ENCODE data around the gene PPP1R9A.

DNA sequence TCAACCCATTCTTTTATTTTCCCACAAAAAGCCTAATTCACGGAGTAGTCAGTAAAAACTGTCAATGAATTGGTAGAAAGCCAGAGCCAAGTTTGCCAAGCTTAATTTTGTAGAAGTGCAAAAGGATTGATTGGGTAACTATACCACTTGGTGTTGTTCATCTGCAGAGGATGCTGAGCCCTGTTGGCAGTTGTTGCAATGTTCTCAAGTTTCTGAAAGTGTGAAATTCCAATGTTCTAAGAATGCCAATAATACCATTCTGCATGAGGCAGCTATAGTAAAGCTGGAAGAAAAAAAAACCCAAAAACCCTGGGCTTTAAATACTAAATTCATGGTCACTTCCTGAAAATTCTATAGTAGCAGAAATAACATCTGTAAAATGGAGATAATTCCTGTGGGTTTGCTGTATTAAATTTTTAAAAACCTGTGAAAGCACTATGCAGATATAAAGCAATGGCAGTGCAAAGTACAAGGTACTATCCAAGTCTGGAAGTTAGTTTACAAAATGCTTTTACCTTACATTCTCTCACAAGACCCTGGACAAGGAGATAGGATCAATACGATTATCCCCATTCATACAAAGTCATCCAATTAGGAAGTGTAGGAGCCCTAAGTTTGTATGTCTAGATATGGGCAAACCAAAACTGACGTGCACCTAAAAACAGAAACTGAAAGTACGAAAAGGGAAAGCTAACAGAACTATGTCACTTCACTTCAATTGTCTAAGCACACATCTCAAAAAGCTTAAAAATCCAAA, 423.0 kb downstream of the PPP1R9A start:
- TF ChIP-seq, protein P1, sequence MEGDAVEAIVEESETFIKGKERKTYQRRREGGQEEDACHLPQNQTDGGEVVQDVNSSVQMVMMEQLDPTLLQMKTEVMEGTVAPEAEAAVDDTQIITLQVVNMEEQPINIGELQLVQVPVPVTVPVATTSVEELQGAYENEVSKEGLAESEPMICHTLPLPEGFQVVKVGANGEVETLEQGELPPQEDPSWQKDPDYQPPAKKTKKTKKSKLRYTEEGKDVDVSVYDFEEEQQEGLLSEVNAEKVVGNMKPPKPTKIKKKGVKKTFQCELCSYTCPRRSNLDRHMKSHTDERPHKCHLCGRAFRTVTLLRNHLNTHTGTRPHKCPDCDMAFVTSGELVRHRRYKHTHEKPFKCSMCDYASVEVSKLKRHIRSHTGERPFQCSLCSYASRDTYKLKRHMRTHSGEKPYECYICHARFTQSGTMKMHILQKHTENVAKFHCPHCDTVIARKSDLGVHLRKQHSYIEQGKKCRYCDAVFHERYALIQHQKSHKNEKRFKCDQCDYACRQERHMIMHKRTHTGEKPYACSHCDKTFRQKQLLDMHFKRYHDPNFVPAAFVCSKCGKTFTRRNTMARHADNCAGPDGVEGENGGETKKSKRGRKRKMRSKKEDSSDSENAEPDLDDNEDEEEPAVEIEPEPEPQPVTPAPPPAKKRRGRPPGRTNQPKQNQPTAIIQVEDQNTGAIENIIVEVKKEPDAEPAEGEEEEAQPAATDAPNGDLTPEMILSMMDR (IDR thresholded peaks at IDR 0.05), result no peak
- TF ChIP-seq POLR2A (IDR thresholded peaks at IDR 0.05; ENCODE audit: low read depth) (no peak), POLR2AphosphoS5 (IDR thresholded peaks at IDR 0.05) (no peak), EP300 (IDR thresholded peaks at IDR 0.05) (no peak)

All from esophagus muscularis mucosa (tissue), 4 donors.